RWPE1 (cell line): ENCODE measurements around the gene PCK1.

Experiments used
- CTCF ChIA-PET: fragments of 350-600 bp; sonication (Branson Sonifier 250); formaldehyde crosslinking; extraction: SDS; loops from one replicate; lab custom pipeline; 2021; lab: Yijun Ruan, JAX
- POLR2A ChIA-PET: fragments of 400-600 bp; formaldehyde crosslinking; extraction: SDS; loops from one replicate; lab custom pipeline; 2020; ENCODE audit warnings: antibody characterized with exemption; ENCODE audit not compliant: low non-redundant PET; lab: Yijun Ruan, JAX
- DNase-seq: peaks from one replicate; pipeline ENCODE4 v3.0.0; 2012; ENCODE audit warnings: low spot score
- H3K27ac ChIP-seq: fragments of 450-650 bp; 2 replicates; pipeline ENCODE4 v1.5.1; 2017
- TF ChIP-seq, protein P1 (sequence below): fragments of 450-650 bp; conservative IDR thresholded peaks from 2 replicates; pipeline ENCODE4 v1.5.1; 2017; ENCODE audit warnings: low read depth, mild to moderate bottlenecking

PCK1 gene

DNA sequence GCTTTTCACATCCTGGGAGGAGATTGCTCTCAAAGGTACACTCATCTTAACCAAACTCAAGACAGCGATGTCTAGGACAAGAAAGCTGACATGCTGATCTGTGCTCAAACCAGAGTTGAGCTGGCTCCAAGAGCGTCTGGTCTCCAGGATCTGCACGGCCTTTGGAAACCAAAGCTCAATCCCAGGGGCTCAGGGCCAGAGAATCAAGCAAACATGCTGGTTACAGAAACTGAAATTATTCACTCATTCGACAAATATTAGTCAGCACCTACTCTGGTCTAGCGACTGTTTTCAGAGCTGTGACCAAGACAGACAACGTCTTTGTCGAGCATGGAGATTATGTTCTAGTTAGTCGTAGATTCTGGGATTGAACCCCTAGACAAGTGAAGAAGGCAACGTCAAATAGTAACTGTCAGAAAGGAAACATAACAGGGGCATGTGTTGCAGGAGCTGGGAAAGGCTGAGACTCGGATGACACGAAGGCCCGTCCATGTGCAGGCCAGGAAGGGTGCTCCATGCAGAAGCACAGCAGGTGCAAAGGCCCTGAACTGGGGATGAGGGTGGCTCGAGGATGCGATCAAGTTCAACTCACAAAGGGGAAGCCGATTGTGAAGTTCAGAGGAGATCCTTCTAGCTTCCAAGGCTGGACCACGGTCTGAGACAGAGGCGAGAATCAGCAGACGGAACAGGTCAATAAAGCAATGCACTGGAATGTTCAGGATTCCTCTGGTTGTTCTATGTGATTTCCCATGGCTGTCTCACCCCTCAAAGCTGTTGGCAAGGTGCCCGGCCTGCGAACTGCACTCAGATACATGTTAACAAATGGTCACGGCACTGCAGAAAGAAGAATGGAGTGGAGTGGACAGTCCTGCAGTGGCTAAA lies 12.5 kb upstream of the PCK1 start:
- H3K27ac ChIP-seq, result no peak overlapping the region
- ChIA-PET CTCF (no interaction called here), POLR2A (no interaction called here)
- DNase-seq, result no peak
- TF ChIP-seq, protein P1, sequence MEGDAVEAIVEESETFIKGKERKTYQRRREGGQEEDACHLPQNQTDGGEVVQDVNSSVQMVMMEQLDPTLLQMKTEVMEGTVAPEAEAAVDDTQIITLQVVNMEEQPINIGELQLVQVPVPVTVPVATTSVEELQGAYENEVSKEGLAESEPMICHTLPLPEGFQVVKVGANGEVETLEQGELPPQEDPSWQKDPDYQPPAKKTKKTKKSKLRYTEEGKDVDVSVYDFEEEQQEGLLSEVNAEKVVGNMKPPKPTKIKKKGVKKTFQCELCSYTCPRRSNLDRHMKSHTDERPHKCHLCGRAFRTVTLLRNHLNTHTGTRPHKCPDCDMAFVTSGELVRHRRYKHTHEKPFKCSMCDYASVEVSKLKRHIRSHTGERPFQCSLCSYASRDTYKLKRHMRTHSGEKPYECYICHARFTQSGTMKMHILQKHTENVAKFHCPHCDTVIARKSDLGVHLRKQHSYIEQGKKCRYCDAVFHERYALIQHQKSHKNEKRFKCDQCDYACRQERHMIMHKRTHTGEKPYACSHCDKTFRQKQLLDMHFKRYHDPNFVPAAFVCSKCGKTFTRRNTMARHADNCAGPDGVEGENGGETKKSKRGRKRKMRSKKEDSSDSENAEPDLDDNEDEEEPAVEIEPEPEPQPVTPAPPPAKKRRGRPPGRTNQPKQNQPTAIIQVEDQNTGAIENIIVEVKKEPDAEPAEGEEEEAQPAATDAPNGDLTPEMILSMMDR, result no peak

DNA sequence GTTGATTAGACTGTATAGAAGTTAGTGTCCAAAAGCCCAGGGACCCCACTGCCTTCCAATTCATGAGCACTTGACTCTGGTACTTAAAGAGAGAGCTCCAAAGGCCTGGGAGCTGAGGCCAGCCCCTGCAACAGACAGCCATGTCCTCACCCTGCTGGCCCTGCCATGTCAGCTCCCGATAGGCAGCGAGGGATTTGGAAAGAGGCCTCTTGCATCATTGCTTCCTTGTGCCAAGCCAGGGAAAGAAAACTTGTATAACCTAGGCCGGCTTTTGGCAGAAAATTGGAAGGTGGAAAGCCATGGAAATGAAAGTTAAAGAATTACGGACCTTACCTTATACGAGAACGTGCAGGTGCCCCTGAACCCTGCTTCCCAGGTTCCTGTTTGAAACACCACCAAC lies 8.4 kb upstream of the PCK1 start:
- DNase-seq, result no peak
- ChIA-PET CTCF (no interaction called here), POLR2A (no interaction called here)
- TF ChIP-seq, protein P1, result no peak
- H3K27ac ChIP-seq, result no peak overlapping the region

DNA sequence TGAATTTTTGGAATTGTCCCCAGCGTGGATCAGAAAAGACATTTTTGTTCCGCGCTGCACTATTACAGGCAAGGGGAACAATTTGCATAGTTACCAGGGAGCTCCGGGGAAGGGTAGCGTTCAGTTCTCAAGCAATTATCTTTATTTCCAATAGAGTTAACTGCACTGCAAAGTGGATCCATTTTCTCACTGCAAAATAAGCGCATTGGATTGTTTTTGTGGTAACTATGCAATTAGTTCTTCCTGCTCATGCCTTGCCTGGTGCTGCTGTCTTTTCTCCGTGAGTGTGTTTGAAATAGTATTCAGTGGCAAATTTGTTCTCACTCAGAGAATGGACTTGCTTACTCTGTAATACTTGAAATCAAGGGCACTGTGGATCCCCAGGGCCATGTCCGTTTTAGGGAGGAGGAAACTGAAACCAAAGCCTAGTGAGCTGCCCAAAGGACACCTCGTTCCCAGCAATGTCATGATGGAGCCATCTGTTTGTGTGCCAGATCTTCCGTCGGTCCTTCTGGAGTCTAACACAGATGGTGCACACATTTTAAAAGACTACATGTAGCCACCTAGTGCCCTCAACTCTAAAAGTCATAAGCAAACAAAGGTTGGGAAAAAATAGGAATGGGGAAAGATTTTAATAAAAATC lies 7.4 kb upstream of the PCK1 start:
- TF ChIP-seq, protein P1, result no peak
- ChIA-PET CTCF (interaction anchor here (0.5 to 0.6 kb wide), 3 partner anchors 33 to 386 kb away, joined by 3 to 7 read pairs (median 4); no protein-coding TSS in a partner anchor), POLR2A (no interaction called here)
- no peak for DNase-seq
- H3K27ac ChIP-seq, result no peak overlapping the region

DNA sequence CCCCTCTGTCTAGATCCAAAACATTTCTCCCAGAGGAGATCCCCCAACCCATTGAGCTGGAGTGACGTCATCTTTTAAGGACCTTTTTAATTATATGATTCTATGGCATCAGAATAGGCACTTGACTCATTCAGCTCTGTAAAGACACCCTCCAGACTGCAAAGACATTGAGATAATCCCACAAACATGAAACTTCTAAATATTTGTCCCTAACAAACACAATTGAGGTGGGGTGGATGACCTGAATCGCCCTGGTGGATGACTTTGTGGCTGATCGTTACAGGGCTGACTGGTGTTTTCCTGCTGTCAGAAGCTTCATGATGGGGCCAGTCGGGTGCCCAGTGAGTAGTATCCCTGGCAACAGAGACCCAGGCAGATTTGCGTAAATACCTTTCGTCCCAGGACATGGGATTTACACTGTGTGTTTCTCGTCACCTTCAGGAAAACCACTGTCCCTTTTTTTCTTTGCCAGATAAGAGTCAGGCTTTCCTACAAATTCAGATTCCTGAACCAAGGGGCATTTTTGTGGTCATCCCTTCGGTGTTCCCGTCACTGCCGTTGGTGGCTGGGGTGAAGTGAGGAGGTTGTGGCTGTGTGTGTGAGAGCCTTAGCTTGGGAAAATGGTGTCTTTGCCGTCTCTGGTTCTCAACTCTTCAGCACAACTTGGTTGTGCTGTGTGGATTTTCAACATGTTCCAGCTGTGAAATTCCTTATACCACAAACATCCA lies 5.3 kb upstream of the PCK1 start:
- H3K27ac ChIP-seq, result no peak overlapping the region
- DNase-seq, result no peak
- TF ChIP-seq, protein P1, result no peak
- ChIA-PET POLR2A (no interaction called here), CTCF (interaction anchor here (0.5 kb wide), 2 partner anchors 41 to 887 kb away, joined by 4 read pairs; no protein-coding TSS in a partner anchor)

DNA sequence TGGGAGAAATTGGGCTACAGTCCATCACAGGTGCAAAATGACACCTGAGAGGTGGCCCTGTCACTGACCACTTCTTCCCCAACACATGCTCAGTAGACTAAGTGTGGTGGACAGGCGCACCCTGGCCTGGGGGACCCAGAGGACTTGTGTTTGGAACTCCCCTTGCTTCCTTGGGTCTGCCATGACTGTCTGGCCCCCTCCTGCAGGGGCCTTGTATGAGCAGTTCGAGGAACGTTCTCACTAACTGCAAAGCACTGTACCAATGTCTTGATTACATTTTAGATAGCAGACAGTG lies 4.0 kb upstream of the PCK1 start:
- no peak for DNase-seq
- ChIA-PET POLR2A (interaction anchor here (0.7 kb wide), 1 partner anchor 41 kb away, joined by 3 read pairs; no protein-coding TSS in a partner anchor), CTCF (interaction anchor here (0.7 kb wide), 2 partner anchors 545 to 653 kb away, joined by 3 read pairs; no protein-coding TSS in a partner anchor)
- H3K27ac ChIP-seq, result no peak overlapping the region
- TF ChIP-seq, protein P1, result no peak
